Measurements from ENCODE around the gene BPIFB4.
"Not testable (repeated sequence)": the region's sequence is repeated elsewhere in the genome, so short reads cannot be mapped to it uniquely, and the experiment has no call there.

Gene BPIFB4

GRCh38 chr20:33086052-33086722 is 6.7 kb downstream of the BPIFB4 start:
- no peak for DNase-seq (ENCODE audit: low read depth)

- no peak for DNase-seq (ENCODE audit: low read depth)
Measured at GRCh38 chr20:33091147-33091546, 11.7 kb downstream of the BPIFB4 start.

- DNase-seq (ENCODE audit: low read depth), result no peak
Measured at GRCh38 chr20:33091693-33092092, 12.2 kb downstream of the BPIFB4 start.

GRCh38 chr20:33092361-33092760 is 12.9 kb downstream of the BPIFB4 start:
- DNase-seq (ENCODE audit: low read depth), result no peak

- no peak for DNase-seq (ENCODE audit: low read depth)
Measured at GRCh38 chr20:33093074-33093473, 13.6 kb downstream of the BPIFB4 start.

GRCh38 chr20:33093582-33093981 is 14.1 kb downstream of the BPIFB4 start:
- DNase-seq (ENCODE audit: low read depth), result no peak

- DNase-seq (ENCODE audit: low read depth), result no peak
Measured at GRCh38 chr20:33095249-33095648, 15.8 kb downstream of the BPIFB4 start.

- DNase-seq (ENCODE audit: low read depth), result peak; percentile 25
Measured at GRCh38 chr20:33095902-33096584, 16.6 kb downstream of the BPIFB4 start.

- no peak for DNase-seq (ENCODE audit: low read depth)
Measured at GRCh38 chr20:33097001-33097400, 17.6 kb downstream of the BPIFB4 start.

- no peak for DNase-seq (ENCODE audit: low read depth)
Measured at GRCh38 chr20:33099843-33100538, 20.5 kb downstream of the BPIFB4 start.

- no peak for DNase-seq (ENCODE audit: low read depth)
Measured at GRCh38 chr20:33103556-33103955, 24.1 kb downstream of the BPIFB4 start.

GRCh38 chr20:33104336-33104735 is 24.9 kb downstream of the BPIFB4 start:
- DNase-seq (ENCODE audit: low read depth), result no peak

GRCh38 chr20:33105316-33105924 is 26.0 kb downstream of the BPIFB4 start:
- no peak for DNase-seq (ENCODE audit: low read depth)

GRCh38 chr20:33106058-33106620 is 26.7 kb downstream of the BPIFB4 start:
- DNase-seq (ENCODE audit: low read depth), result not testable (repeated sequence)

- no peak for DNase-seq (ENCODE audit: low read depth)
Measured at GRCh38 chr20:33108661-33109060, 29.2 kb downstream of the BPIFB4 start.

- DNase-seq (ENCODE audit: low read depth), result no peak
Measured at GRCh38 chr20:33110147-33110825, 30.8 kb downstream of the BPIFB4 start.

- DNase-seq (ENCODE audit: low read depth), result no peak
Measured at GRCh38 chr20:33111306-33111705, 31.9 kb downstream of the BPIFB4 start.

- DNase-seq (ENCODE audit: low read depth), result no peak
Measured at GRCh38 chr20:33112547-33113386, 33.3 kb downstream of the BPIFB4 start.

GRCh38 chr20:33113387-33113908 is 34.0 kb downstream of the BPIFB4 start:
- DNase-seq (ENCODE audit: low read depth), result no peak

GRCh38 chr20:33115501-33115900 is 36.1 kb downstream of the BPIFB4 start:
- DNase-seq (ENCODE audit: low read depth), result not testable (repeated sequence)
